Keratinocyte (primary cell): Measurements from ENCODE around the gene MBP. TPM values are rescaled to one million over a fixed set of nuclear protein-coding genes. Genes with fewer than 3 reads are reported as not detected.
A peak's percentile ranks its signal among the peaks of the same experiment; 100 is the strongest.

Experiments
- DNase-seq: peaks from one replicate; pipeline ENCODE4 v3.0.0-alpha.2; 2011; ENCODE audit warnings: low read depth, missing footprints, low spot score
- FAIRE-seq: peaks from 2 replicates; lab custom pipeline; 2011; peaks lifted over from hg19 to GRCh38; lab: Jason Lieb, UNC
- H2AFZ ChIP-seq: 2 replicates; pipeline ENCODE4 v1.6.0; 2012; ENCODE audit warnings: low read length, control low read depth, inconsistent platforms; ENCODE audit not compliant: control insufficient read depth
- H3K27ac ChIP-seq: 2 replicates; pipeline ENCODE4 v1.5.1; 2011; ENCODE audit warnings: low read length; ENCODE audit not compliant: control insufficient read depth, insufficient read depth
- H3K27me3 ChIP-seq: 3 replicates; pipeline ENCODE4 v1.6.0; 2011; ENCODE audit warnings: low read length; ENCODE audit not compliant: control insufficient read depth, insufficient read depth; ENCODE audit errors: extremely low read depth
- H3K36me3 ChIP-seq, 2 experiments: 2 replicates in 1 of 2; 3 replicates in 1 of 2; pipeline ENCODE4 v1.5.1; 2011; ENCODE audit warnings: low read length in 2 of 2, mild to moderate bottlenecking in 1 of 2; ENCODE audit not compliant: control insufficient read depth in 2 of 2, insufficient read depth in 2 of 2; ENCODE audit errors: extremely low read depth in 1 of 2
- H3K4me1 ChIP-seq: 3 replicates; pipeline ENCODE4 v1.5.1; 2011; ENCODE audit warnings: low read length; ENCODE audit not compliant: control insufficient read depth, insufficient read depth; ENCODE audit errors: extremely low read depth
- H3K4me2 ChIP-seq: 3 replicates; pipeline ENCODE4 v1.6.0; 2011; ENCODE audit warnings: low read depth, low read length; ENCODE audit not compliant: control insufficient read depth, insufficient read depth; ENCODE audit errors: extremely low read depth
- H3K4me3 ChIP-seq, 3 experiments: fragments of 200-600 bp in 1 of 3; sonication (generic) in 1 of 3; 2 replicates in 2 of 3; 3 replicates in 1 of 3; pipeline ENCODE4 v1.5.1; 2011 to 2016; ENCODE audit warnings: low read length in 3 of 3, mild to moderate bottlenecking in 3 of 3, control low read depth in 2 of 3, inconsistent platforms in 1 of 3, low read depth in 1 of 3, mixed read lengths in 1 of 3, mixed run types in 1 of 3, moderate library complexity in 1 of 3; ENCODE audit not compliant: control insufficient read depth in 2 of 3, insufficient read depth in 2 of 3; ENCODE audit errors: extremely low read depth in 1 of 3
- H3K79me2 ChIP-seq: 2 replicates; pipeline ENCODE4 v1.6.0; 2012; ENCODE audit warnings: low read length; ENCODE audit not compliant: control insufficient read depth, insufficient read depth
- H3K9ac ChIP-seq: 3 replicates; pipeline ENCODE4 v1.6.0; 2011; ENCODE audit warnings: low read length; ENCODE audit not compliant: control insufficient read depth, insufficient read depth; ENCODE audit errors: extremely low read depth
- H3K9me1 ChIP-seq: 3 replicates; pipeline ENCODE4 v1.6.0; 2011; ENCODE audit warnings: low read length; ENCODE audit not compliant: control insufficient read depth, insufficient read depth; ENCODE audit errors: extremely low read depth
- H3K9me3 ChIP-seq: 2 replicates; pipeline ENCODE4 v1.5.1; 2012; ENCODE audit warnings: low read depth, low read length; ENCODE audit not compliant: control insufficient read depth
- H4K20me1 ChIP-seq: 3 replicates; pipeline ENCODE4 v1.6.0; 2011; ENCODE audit warnings: low read length; ENCODE audit not compliant: control insufficient read depth, insufficient read depth; ENCODE audit errors: extremely low read depth
- CTCF ChIP-seq, 3 experiments: IDR thresholded peaks in 1 of 3; conservative IDR thresholded peaks in 1 of 3; optimal IDR thresholded peaks in 1 of 3; 2 replicates in 2 of 3; 3 replicates in 1 of 3; pipeline versions ENCODE3 to v1.5.1; 2011; ENCODE audit warnings: low read length in 3 of 3, mild to moderate bottlenecking in 3 of 3, moderate library complexity in 2 of 3, control low read depth in 1 of 3, inconsistent platforms in 1 of 3; ENCODE audit not compliant: insufficient read depth in 2 of 3; ENCODE audit errors: extremely low read depth in 1 of 3
- EZH2 ChIP-seq: IDR thresholded peaks from one replicate; pipeline ENCODE4 v1.6.1; 2012; ENCODE audit warnings: inconsistent platforms, mild to moderate bottlenecking, low read length, moderate library complexity
- dilution Hi-C: fragments of 300-500 bp; cut with MboI; formaldehyde crosslinking; loops from one replicate; pipeline ENCODE4 v1.7.0; 2020; ENCODE audit warnings: low sequenced_read_pairs; ENCODE audit not compliant: extremely low pct_ligation_motif_present
- polyA plus RNA-seq, 5 experiments: library from polyadenylated mRNA; depleted of rRNA in 3 of 5; stranded (reverse) in 3 of 5; stranded (forward) in 1 of 5; unstranded in 1 of 5; fragments of >200 nt; gene quantifications; 1 replicate in 1 of 5; 2 replicates in 3 of 5; 3 replicates in 1 of 5; pipeline versions ENCODE4 v1.2.1 to v1.2.3, GENCODE V29; 2011 to 2012; ENCODE audit warnings: missing spikeins in 2 of 5, low read depth in 1 of 5, low replicate concordance in 1 of 5

Gene MBP
- polyA plus RNA-seq, 1 donor (not counting 4 experiments of a cell fraction or from before 2014, with no cell fraction given): 38.7 TPM

GRCh38 chr18:77099485-77100370 is 32.9 kb downstream of the MBP start:
- DNase-seq (no peak), FAIRE-seq (peak; percentile 9)
- Histone ChIP-seq H3K9me1 (no peaks in the 10 kb centered on the region), H3K27me3 (no peaks in the 10 kb centered on the region), H3K9ac (no peak overlapping the region), H3K4me2 (no peak overlapping the region), H3K4me3 (no peak overlapping the region), H3K4me1 (peaks cover 53% of the 10 kb centered on the region), H4K20me1 (no peaks in the 10 kb centered on the region), H3K9me3 (no peaks in the 10 kb centered on the region), H2AFZ (no peak overlapping the region), H3K79me2 (peaks cover 21% of the 10 kb centered on the region), H3K27ac (peak overlapping the region; percentile 100), H3K36me3 (peaks cover 16 to 21% of the 10 kb centered on the region in 2 experiments)
- dilution Hi-C loops: no loop called here
- TF ChIP-seq EZH2: no peak

GRCh38 chr18:77098538-77099174 is 33.9 kb downstream of the MBP start:
- no peaks in the 10 kb centered on the region for H3K9me3 ChIP-seq
- H3K79me2 ChIP-seq: peaks cover 17% of the 10 kb centered on the region
- dilution Hi-C loops: no loop called here
- peaks cover 16 to 20% of the 10 kb centered on the region in 2 experiments for H3K36me3 ChIP-seq
- no peak overlapping the region for H3K27ac ChIP-seq
- H3K9ac ChIP-seq: peak overlapping the region; percentile 35
- H3K4me1 ChIP-seq: peaks cover 44% of the 10 kb centered on the region
- no peak overlapping the region for H2AFZ ChIP-seq
- FAIRE-seq (no peak), DNase-seq (no peak)
- no peaks in the 10 kb centered on the region for H3K9me1 ChIP-seq
- no peak for TF ChIP-seq CTCF (optimal IDR thresholded peaks at IDR 0.05 in 1 of 3, IDR thresholded peaks at IDR 0.05 in 1 of 3, conservative IDR thresholded peaks at IDR 0.05 in 1 of 3; ENCODE audit: extremely low read depth in 1 of 3, insufficient read depth in 2 of 3, low read length in 3 of 3)
- no peak for TF ChIP-seq EZH2
- H4K20me1 ChIP-seq: no peaks in the 10 kb centered on the region
- no peak overlapping the region for H3K4me3 ChIP-seq
- peak overlapping the region; percentile 2 for H3K4me2 ChIP-seq
- no peaks in the 10 kb centered on the region for H3K27me3 ChIP-seq
